Suprapubic skin (tissue), 4 donors: Measurements from ENCODE around the gene GGT5. TPM values are rescaled to one million over a fixed set of nuclear protein-coding genes. Genes with fewer than 3 reads are reported as not detected.
"Not testable (repeated sequence)": the region's sequence is repeated elsewhere in the genome, so short reads cannot be mapped to it uniquely, and the experiment has no call there.

ENCODE experiments used
- DNase-seq, 2 donors: peaks; one replicate each; pipeline ENCODE4 v3.0.0-alpha.2; 2019; ENCODE audit warnings: low spot score in 2 of 2
- H3K27ac ChIP-seq: fragments of 200-600 bp; sonication (generic); one replicate; pipeline ENCODE4 v1.5.1; 2019
- H3K27me3 ChIP-seq: fragments of 200-600 bp; sonication (generic); one replicate; pipeline ENCODE4 v1.5.1; 2019
- H3K36me3 ChIP-seq: fragments of 200-600 bp; sonication (generic); one replicate; pipeline ENCODE4 v1.5.1; 2019
- H3K4me1 ChIP-seq: fragments of 200-600 bp; sonication (generic); one replicate; pipeline ENCODE4 v1.5.1; 2019
- H3K4me3 ChIP-seq: fragments of 200-600 bp; sonication (generic); one replicate; pipeline ENCODE4 v1.5.1; 2019; ENCODE audit warnings: mild to moderate bottlenecking
- H3K9me3 ChIP-seq: fragments of 200-600 bp; sonication (generic); one replicate; pipeline ENCODE4 v1.5.1; 2019
- CTCF ChIP-seq, 2 donors: fragments of 200-600 bp in 1 of 2; fragments of 450-650 bp in 1 of 2; sonication (generic) in 1 of 2; IDR thresholded peaks; one replicate each; pipeline ENCODE4 v1.5.1; 2016 to 2019; ENCODE audit warnings: antibody characterized with exemption in 2 of 2, mild to moderate bottlenecking in 1 of 2, moderate library complexity in 1 of 2
- EP300 ChIP-seq: sonication (generic); formaldehyde crosslinking; IDR thresholded peaks from one replicate; pipeline ENCODE4 v1.6.1; 2017; ENCODE audit warnings: antibody characterized with exemption
- POLR2A ChIP-seq, 2 donors: fragments of 450-650 bp; IDR thresholded peaks; one replicate each; pipeline ENCODE4 v1.6.1; 2017; ENCODE audit warnings: antibody characterized with exemption in 2 of 2, mild to moderate bottlenecking in 2 of 2, moderate library complexity in 2 of 2
- POLR2AphosphoS5 ChIP-seq, 3 donors: sonication (generic); formaldehyde crosslinking; IDR thresholded peaks; one replicate each; pipeline ENCODE4 v1.6.1; 2017; ENCODE audit warnings: antibody characterized with exemption in 3 of 3
- WGBS: methylation state at CpG from one replicate; pipeline ENCODE4 v1.1.5; 2018; 5-methylcytosine and 5-hydroxymethylcytosine counted together
- total RNA-seq, 4 donors: library from RNA; depleted of rRNA; stranded (reverse); fragments of >200 nt; gene quantifications; one replicate each; pipeline ENCODE4 v1.1.0, GENCODE V29; 2016

GGT5 gene
- total RNA-seq, 4 donors from 2014 or later, result 13.4 to 38.8 (median 17.5) TPM

GRCh38 chr22:24270556-24271385, 25.9 kb upstream of the GGT5 start, which contains the start of gene SPECC1L:
SPECC1L (plus strand) TSS chr22:24270831; CDS start chr22:24302232, 31,401 bp downstream.
- H3K9me3 ChIP-seq, result no peaks in the 10 kb centered on the region
- DNase-seq, result peak; percentile 95 to 97
- no CpG with 5 or more reads among the region's 89 CpGs for WGBS
- TF ChIP-seq POLR2A (IDR thresholded peaks at IDR 0.05), result peak; percentile 11 to 91
- peak in 2 of 3 donors; percentile 13 to 89 for TF ChIP-seq POLR2AphosphoS5 (IDR thresholded peaks at IDR 0.05)
- no peak for TF ChIP-seq EP300
- TF ChIP-seq CTCF (IDR thresholded peaks at IDR 0.05), result peak in 1 of 2 donors; percentile 33
- no peaks in the 10 kb centered on the region for H3K27me3 ChIP-seq
- H3K4me1 ChIP-seq, result peaks cover 34% of the 10 kb centered on the region
- H3K27ac ChIP-seq, result peak within 1 kb of the TSS; percentile 94
- peak within 1 kb of the TSS; percentile 77 for H3K4me3 ChIP-seq
- no peaks in the 10 kb centered on the region for H3K36me3 ChIP-seq

- not testable (repeated sequence) for H3K36me3 ChIP-seq
Measured at GRCh38 chr22:24266495-24266894, 21.6 kb upstream of the GGT5 start.

DNA sequence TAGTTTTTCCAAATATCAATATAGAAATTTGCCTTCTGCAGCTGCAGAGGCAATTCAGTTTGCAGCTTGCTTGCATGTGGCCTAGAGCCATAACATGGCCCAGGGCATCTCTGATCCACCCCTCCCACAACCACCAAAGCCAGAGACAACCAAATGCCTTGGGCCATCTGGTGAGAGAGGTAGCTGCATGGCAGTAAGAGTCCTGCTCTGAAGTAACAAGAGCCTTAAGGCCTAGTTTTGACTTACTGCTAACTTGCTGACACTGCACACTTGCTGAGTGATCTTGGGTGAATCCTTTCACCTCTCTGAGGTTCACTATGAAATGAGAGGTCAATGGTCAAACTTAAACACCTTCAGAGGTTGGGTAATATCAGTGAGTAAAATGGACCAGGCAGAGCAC, 20.9 kb upstream of the GGT5 start:
- Histone ChIP-seq H3K4me3 (no peak overlapping the region), H3K4me1 (peaks cover 5% of the 10 kb centered on the region), H3K27me3 (no peaks in the 10 kb centered on the region), H3K27ac (no peak overlapping the region), H3K9me3 (no peaks in the 10 kb centered on the region), H3K36me3 (no peaks in the 10 kb centered on the region)
- TF ChIP-seq POLR2AphosphoS5 (IDR thresholded peaks at IDR 0.05), result no peak
- TF ChIP-seq POLR2A (IDR thresholded peaks at IDR 0.05), result no peak
- no peak for TF ChIP-seq CTCF (IDR thresholded peaks at IDR 0.05)
- TF ChIP-seq EP300, result no peak
- DNase-seq, result no peak

More at GRCh38 chr22:24266495-24266894, 21.6 kb upstream of the GGT5 start:
- H3K4me3 ChIP-seq, H3K9me3 ChIP-seq, H3K4me1 ChIP-seq, H3K27ac ChIP-seq, H3K27me3 ChIP-seq, DNase-seq: not testable (repeated sequence)
- WGBS, result 96% methylated on average over 6 of the region's 6 CpGs

DNA sequence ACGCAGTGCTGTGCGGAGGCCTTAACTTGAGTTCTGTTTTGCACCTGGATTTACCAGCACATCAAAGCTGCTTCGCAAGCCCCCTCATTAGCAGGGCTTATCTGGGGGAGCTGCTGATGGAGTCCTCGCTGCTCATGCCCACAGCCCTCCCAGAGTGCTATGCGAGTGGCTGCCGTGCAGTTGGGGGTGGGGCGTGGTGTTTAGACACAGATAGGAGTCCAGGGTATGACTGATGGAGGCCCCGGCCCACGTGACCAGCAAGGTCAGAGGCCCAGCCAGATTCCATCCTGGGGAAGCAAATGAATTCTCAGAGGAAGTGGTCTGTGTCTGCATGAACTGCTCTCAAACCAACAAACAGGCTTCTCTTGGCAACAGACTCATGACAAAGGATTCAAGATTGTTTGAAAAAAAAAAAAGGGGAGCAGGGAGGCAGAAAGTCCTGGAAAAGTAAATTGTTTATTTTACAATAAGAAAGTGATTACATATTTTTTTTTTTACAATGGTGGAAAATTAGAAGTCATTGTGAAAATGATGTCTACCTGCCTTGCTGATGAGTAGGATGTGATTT, 19.5 kb upstream of the GGT5 start:
- not testable (repeated sequence) for H3K4me3 ChIP-seq, H3K36me3 ChIP-seq, DNase-seq, H3K27me3 ChIP-seq, H3K4me1 ChIP-seq, H3K9me3 ChIP-seq, H3K27ac ChIP-seq
- 90% methylated on average over 3 of the region's 9 CpGs for WGBS

GRCh38 chr22:24263479-24263878, 18.6 kb upstream of the GGT5 start:
- H3K27ac ChIP-seq, H3K36me3 ChIP-seq, H3K27me3 ChIP-seq, DNase-seq, H3K9me3 ChIP-seq, H3K4me3 ChIP-seq, H3K4me1 ChIP-seq: not testable (repeated sequence)
- 91% methylated on average over 10 of the region's 19 CpGs for WGBS

- not testable (repeated sequence) for H3K4me1 ChIP-seq, H3K27me3 ChIP-seq, H3K4me3 ChIP-seq, H3K27ac ChIP-seq, H3K36me3 ChIP-seq, H3K9me3 ChIP-seq
- DNase-seq, result peak in 1 of 2 donors; percentile 50
- 97% methylated on average over 10 of the region's 18 CpGs for WGBS
Measured at GRCh38 chr22:24262185-24262749, 17.4 kb upstream of the GGT5 start.

DNA sequence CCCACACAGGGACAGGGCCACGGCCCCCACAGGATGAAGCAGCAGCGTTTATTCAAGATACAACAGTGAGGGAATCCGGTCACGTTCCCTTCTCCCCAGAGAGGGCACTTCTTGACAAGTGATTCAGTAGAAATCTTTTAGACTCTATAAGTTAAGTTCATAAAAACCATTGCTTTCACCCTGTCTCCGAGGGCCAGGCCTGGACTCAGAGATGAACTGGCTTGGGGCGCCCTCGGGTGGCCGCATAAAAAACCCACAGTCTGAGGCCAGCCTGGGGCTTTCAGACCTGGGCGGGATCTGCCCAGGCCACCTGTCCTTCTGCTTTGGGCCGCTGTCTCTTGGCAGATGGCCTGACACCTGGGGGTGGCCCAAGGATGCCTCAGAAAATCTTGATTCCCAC, 14.6 kb upstream of the GGT5 start:
- peak; percentile 83 to 87 for DNase-seq
- H3K9me3 ChIP-seq, H3K27me3 ChIP-seq, H3K36me3 ChIP-seq, H3K4me3 ChIP-seq, H3K4me1 ChIP-seq, H3K27ac ChIP-seq: not testable (repeated sequence)
- 17% methylated on average over 1 of the region's 10 CpGs for WGBS
- peak in 1 of 2 donors; percentile 39 for TF ChIP-seq CTCF (IDR thresholded peaks at IDR 0.05)

DNA sequence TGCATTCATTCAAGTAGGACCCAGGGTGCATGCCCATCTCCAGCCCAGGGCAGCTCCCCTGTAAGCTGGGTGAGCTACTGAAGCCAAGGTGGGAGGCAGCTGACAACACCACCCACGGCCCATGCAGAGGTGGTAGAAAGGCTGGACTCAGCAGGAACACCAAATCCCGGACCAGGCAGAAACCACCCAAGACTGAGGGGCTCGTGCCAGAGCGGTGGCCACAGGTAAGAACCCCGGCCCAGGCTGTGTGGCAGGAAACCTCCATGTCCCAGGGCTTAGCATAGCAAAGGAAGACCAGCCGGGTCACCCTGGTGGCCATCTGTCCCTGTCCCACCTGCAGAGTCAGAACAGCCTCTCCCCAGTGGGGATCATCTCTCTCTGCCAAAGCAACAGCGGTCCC, 11.9 kb upstream of the GGT5 start:
- H3K9me3 ChIP-seq, H3K36me3 ChIP-seq, H3K4me3 ChIP-seq, H3K27ac ChIP-seq, H3K4me1 ChIP-seq, H3K27me3 ChIP-seq, DNase-seq: not testable (repeated sequence)
- no CpG with 5 or more reads among the region's 7 CpGs for WGBS

GRCh38 chr22:24256136-24256535, 11.3 kb upstream of the GGT5 start:
- not testable (repeated sequence) for H3K4me1 ChIP-seq, H3K4me3 ChIP-seq, H3K27ac ChIP-seq, H3K9me3 ChIP-seq, DNase-seq, H3K27me3 ChIP-seq, H3K36me3 ChIP-seq
- 100% methylated on average over 1 of the region's 13 CpGs for WGBS

DNA sequence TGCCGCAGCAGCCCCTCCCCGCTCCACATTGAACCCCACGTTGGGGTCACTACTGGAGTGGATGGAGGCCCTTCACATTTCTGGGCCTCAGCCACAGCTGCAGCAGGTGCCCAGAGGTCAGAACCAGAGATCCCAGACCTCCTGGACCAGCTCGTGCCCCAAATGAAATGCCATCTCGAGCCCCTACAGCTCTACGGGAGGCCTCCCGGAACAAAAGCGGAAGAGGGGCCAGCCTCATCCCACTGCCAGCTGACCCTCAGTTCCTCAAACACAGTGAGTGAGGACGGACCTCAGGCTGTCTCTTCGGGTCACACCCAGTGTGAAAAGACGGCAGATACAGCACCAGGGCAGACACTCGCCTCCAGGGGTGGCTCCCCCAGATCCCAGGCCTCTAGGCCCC, 8.2 kb upstream of the GGT5 start:
- not testable (repeated sequence) for DNase-seq, H3K4me3 ChIP-seq, H3K27ac ChIP-seq, H3K36me3 ChIP-seq, H3K4me1 ChIP-seq, H3K9me3 ChIP-seq, H3K27me3 ChIP-seq
- 97% methylated on average over 6 of the region's 12 CpGs for WGBS
